Gastrocnemius medialis (tissue), 4 donors: ENCODE results near the gene AIMP2.

Experiments used
- CTCF ChIP-seq, 5 experiments: fragments of 450-650 bp in 3 of 5; fragments of 200-600 bp in 2 of 5; sonication (generic) in 2 of 5; IDR thresholded peaks in 4 of 5; conservative IDR thresholded peaks in 1 of 5; 1 replicate in 4 of 5; 2 replicates in 1 of 5; pipeline ENCODE4 v1.5.1; 2016 to 2019; ENCODE audit warnings: antibody characterized with exemption in 5 of 5, mild to moderate bottlenecking in 3 of 5, moderate library complexity in 3 of 5
- POLR2A ChIP-seq, 2 donors: fragments of 450-650 bp; IDR thresholded peaks; one replicate each; pipeline ENCODE4 v1.6.1; 2017; ENCODE audit warnings: antibody characterized with exemption in 2 of 2, mild to moderate bottlenecking in 2 of 2, moderate library complexity in 2 of 2

GRCh38 chr7:6012355-6013104 lies 3.5 kb downstream of the AIMP2 start:
- TF ChIP-seq CTCF (IDR thresholded peaks at IDR 0.05 in 4 of 5, conservative IDR thresholded peaks at IDR 0.05 in 1 of 5), result no peak
- no peak for TF ChIP-seq POLR2A (IDR thresholded peaks at IDR 0.05)
